GM06990 (cell line): ENCODE data around the gene WAPL.

Experiments
- DNase-seq: peaks from one replicate; pipeline ENCODE4 v3.0.0-alpha.2; 2011; ENCODE audit not compliant: insufficient read length; ENCODE audit errors: extremely low read depth
- H3K27me3 ChIP-seq: replicated peaks from 2 replicates; pipeline ENCODE4 v1.6.0; 2011; ENCODE audit warnings: low read length; ENCODE audit not compliant: control insufficient read depth, insufficient read depth
- H3K36me3 ChIP-seq: 2 replicates; pipeline ENCODE4 v1.5.1; 2011; ENCODE audit warnings: low read length; ENCODE audit not compliant: control insufficient read depth, insufficient read depth
- H3K4me3 ChIP-seq: replicated peaks from 2 replicates; pipeline ENCODE4 v1.5.1; 2011; ENCODE audit warnings: low read depth, mild to moderate bottlenecking, control low read depth, low read length
- CTCF ChIP-seq: IDR thresholded peaks from 2 replicates; pipeline ENCODE4 v1.5.1; 2011; ENCODE audit warnings: low read length, control low read depth, mild to moderate bottlenecking, inconsistent platforms; ENCODE audit not compliant: insufficient read depth, poor library complexity, severe bottlenecking

WAPL gene

GRCh38 chr10:86411852-86412560, 109.6 kb downstream of the WAPL start:
- Histone ChIP-seq H3K4me3 (no peak overlapping the region), H3K27me3 (no peaks in the 10 kb centered on the region)
- TF ChIP-seq CTCF, result no peak

GRCh38 chr10:86411281-86411841, 110.2 kb downstream of the WAPL start:
- Histone ChIP-seq H3K4me3 (no peak overlapping the region), H3K36me3 (no peaks in the 10 kb centered on the region), H3K27me3 (no peaks in the 10 kb centered on the region)
- TF ChIP-seq CTCF, result no peak
- DNase-seq, result no peak

More at GRCh38 chr10:86411852-86412560, 109.6 kb downstream of the WAPL start:
- no peak for DNase-seq
- no peaks in the 10 kb centered on the region for H3K36me3 ChIP-seq

GRCh38 chr10:86410542-86411124, 111.0 kb downstream of the WAPL start:
- no peaks in the 10 kb centered on the region for H3K27me3 ChIP-seq
- DNase-seq, result no peak
- no peak overlapping the region for H3K4me3 ChIP-seq
- TF ChIP-seq CTCF, result no peak
- no peaks in the 10 kb centered on the region for H3K36me3 ChIP-seq

- Histone ChIP-seq H3K36me3 (no peaks in the 10 kb centered on the region), H3K4me3 (no peak overlapping the region), H3K27me3 (no peaks in the 10 kb centered on the region)
- DNase-seq, result no peak
- TF ChIP-seq CTCF, result no peak
Observed at GRCh38 chr10:86409183-86409582, 112.4 kb downstream of the WAPL start.

- no peak for DNase-seq
- no peaks in the 10 kb centered on the region for H3K36me3 ChIP-seq
- H3K4me3 ChIP-seq, result no peak overlapping the region
- no peaks in the 10 kb centered on the region; the same call in 1 of the 2 replicates for H3K27me3 ChIP-seq
- no peak for TF ChIP-seq CTCF
Observed at GRCh38 chr10:86403183-86403797, 118.3 kb downstream of the WAPL start.
